HG03558 (cell line): ENCODE measurements around the gene UNC80.
"Not testable (repeated sequence)": the region's sequence is repeated elsewhere in the genome, so short reads cannot be mapped to it uniquely, and the experiment has no call there.

ENCODE experiments used
- ATAC-seq: cut with Tn5 transposase; IDR thresholded peaks from one replicate; pipeline ENCODE4 v1.9.1; 2021; ENCODE audit warnings: moderate number of reproducible peaks; ENCODE audit not compliant: unreplicated experiment; ENCODE audit errors: extremely low read depth

The UNC80 gene

DNA sequence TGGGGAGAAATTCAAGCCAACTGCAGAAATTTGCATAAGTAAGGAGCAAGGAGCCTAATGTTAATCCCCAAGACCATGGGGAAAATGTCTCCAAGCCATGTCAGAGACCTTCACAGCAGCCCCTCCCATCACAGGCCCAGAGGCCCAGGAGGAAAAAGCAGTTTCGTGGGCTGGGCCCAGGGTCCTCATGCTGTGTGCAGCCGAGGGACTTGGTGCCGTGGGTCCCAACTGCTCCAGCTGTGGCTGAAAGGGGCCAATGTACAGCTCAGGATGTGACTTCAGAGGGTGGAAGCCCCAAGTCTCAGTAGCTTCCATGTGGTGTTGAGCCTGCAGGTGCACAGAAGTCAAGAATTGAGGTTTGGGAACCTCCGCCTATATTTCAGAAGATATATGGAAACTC is 23.8 kb downstream of the UNC80 start:
- not testable (repeated sequence) for ATAC-seq

DNA sequence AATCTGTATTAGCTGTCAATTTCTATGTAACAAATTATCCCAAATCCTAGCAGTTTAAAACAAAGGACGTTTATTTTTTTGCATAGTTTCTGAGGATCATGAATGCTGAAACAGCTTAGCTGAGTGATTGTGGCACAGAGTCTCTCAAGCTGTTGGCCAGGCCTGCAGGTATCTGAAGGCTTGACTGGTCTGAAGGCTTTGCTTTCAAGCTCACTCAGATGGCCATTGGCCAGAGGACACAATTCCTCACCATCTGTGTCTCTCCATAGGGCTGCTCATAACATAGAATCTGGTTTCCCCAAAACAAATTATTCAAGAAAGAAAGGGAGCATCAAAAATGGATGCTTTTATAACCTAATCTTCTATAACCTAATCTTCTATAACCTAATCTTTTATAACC is 33.7 kb downstream of the UNC80 start:
- ATAC-seq, result no peak

DNA sequence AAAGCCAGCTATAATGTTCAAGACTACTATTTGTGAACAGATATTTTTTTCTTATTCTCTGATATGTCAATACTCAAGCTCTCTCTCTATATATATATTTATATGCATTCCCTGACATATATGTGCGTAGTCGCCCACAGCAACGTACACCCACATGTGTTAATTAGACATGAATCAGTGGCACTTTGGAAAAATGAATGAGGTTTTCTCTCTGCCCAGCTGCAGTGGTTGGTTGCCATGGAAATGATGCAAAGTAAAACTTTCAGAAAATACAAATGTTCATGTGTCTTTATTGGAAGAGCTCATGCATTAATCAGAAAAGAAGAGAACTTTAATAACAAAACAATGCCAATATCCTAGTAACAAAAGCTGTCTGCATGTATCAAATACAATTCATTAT is 34.7 kb downstream of the UNC80 start:
- ATAC-seq, result no peak

DNA sequence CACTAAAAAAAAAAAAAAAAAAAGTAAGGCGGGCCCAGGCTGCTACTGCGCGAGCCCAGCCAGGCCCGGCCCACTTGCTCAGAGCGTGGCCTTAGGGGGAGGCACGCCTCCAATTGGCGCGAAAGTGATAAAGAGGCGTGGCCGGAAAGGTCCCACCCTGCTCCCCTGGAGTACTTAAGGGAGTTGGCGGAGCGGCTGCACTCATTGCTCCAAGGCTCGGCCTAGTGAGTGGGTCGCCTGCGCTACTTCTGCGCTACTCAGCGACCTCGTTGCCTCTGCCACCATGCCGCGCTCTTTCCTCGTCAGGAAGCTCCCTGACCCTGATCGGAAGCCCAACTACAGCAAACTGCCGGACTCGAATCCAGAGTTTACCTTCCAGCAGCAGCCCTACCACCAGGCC is 36.9 kb downstream of the UNC80 start:
- ATAC-seq, result no peak

DNA sequence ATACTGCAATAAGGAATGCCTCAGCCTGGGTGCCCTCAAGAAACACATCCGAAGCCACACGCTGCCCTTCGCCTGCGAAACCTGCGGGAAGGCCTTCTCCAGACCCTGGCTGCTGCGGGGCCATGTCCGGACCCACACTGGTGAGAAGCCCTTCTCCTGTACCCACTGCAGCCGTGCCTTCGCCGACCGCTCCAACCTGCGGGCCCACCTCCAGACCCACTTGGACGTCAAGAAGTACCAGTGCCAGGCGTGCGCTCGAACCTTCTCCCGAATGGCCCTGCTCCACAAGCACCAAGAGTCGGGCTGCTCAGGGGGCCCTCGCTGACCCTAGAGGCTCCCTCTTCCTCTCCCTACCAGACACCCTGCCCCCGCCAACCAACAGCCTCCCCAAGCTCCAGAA is 37.6 kb downstream of the UNC80 start:
- no peak for ATAC-seq

DNA sequence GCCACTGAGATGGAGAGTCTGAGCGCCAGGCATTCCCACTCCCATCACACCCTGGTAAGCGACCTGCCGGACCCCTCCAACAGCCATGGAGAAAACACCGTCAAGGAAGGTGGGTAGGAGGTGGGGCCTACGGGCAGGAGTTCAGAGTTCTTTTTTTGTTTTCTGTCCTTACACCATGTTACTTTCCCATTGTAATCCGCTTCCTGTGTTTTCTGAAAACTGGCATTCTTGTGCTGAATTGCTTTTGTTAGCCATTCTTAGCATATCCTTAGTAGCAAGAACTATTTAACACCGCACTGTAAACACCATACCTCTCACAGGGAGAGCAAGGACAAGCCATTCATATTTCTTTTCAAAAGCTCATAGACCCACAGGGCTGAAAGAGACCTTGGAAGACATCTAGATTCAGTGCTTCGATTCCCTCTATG is 46.2 kb downstream of the UNC80 start:
- ATAC-seq, result no peak

DNA sequence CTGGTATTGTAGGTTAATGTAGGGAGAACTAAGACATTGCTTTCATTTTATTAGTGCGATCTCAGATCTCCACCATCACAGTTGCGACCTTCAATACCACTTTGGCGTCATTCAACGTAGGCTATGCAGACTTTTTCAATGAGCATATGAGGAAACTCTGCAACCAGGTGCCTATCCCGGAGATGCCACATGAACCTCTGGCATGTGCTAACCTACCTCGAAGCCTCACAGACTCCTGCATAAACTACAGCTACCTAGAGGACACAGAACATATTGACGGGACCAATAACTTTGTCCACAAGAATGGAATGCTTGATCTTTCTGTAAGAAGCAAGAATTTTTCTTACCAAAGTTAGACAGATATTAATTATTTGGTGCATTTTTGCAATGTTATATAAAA is 47.3 kb downstream of the UNC80 start:
- ATAC-seq, result no peak

DNA sequence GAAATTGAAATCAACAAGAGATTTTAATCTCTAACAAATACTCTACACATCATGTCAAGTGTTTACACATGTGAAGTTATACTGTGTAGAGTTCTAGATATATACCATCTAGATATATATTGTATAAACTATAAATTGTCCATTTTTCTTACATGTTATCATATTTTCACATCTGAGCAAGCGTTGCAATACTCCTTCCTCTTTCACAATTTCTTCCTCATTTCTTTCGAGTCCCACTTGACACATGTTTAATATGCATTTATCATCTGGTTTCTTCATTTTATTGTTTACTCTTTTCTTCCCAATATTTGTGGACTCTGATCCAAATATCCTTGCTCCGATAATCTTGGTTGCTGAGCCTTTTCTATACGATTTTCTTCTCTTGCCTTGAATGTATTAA is 50.2 kb downstream of the UNC80 start:
- no peak for ATAC-seq

DNA sequence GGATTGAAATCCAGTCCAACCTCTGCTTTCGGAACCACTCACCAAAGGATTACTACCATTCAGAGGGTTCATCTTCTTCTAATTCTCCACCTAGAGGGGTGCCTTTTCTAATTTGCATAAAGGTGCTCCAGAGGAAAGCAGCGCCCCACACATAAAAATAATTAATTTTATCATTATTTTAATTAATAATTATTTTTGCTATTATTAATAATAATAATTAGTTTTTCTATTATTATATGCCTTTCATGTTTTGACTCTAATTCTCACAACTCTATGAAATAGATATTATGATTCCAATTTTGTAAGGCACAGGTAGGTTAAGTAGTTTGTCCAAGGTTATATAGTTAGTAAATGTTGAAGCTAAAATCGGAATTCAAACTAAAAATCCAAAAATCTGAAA is 51.9 kb downstream of the UNC80 start:
- ATAC-seq, result no peak

DNA sequence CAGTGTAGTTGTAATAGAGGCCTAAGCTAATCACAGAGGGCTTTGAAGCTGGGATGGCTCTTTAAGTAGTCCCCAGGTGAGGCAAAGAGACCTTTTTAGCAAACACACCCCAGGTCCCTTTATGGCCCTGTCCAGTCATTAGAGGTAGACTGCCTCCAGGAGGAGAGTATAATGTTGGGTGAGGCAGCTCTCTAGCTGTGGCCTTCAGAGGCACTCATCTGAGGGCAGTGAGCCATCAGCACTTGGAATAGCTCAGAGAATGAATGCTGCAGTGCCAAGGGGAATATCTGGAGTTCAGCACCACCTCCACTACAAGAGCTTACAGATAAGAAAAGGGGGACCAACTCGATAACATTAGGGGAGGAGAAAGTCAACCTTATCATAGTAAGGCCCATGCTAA is 52.8 kb downstream of the UNC80 start:
- no peak for ATAC-seq

DNA sequence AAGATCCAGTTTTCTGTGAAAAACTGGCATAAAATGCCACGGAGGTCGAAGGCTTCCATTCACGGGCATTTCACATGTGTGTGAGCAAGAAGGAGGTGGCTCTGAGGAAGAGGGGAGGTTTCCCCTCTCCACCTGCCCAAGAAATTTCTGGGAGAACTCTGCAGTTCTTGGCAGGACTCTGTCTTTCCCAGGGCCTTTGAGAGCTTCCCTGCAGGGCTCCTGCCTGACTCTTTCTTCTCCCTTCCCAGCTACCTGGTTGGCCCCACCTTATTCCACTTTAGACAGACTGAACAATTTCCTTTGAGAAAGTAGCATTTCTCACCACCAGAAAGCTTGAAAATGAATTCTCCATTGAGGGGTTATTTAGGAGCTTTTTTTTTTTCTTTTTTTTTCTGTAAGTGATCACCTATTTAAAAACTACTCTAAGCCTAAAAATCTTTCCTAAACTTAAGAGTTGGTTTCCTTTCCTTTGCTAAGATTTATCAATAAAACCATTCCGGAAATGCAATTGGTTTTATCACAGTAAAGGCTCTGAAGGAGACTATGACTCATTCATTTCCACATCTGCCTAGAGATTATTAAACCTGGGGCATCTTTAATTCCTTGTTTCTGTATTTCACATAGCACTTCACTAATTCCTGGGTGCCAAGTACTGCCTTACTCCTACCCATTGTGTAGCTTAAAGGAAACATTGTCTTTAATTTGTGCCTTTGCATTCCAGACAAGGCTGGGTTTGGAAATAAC is 59.3 kb downstream of the UNC80 start:
- no peak for ATAC-seq

DNA sequence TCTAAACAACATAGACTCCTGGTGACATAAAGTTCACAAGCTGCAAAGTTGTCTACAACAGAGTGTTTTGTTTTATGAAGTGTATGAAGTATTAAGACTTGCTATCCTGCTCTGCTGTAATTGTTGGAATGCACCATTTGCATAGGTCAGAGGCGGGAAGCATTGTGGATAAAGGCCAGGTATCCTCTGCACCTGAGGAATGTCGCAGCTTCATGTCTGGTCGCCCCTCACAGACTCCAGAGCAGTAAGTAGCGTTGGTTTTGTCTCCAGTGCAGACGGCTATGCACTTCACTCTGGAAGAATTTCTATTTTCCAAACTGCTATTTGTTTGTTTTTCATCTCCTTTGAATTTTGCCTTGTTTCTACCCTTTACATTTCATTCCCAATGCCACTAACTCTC is 63.1 kb downstream of the UNC80 start:
- no peak for ATAC-seq

DNA sequence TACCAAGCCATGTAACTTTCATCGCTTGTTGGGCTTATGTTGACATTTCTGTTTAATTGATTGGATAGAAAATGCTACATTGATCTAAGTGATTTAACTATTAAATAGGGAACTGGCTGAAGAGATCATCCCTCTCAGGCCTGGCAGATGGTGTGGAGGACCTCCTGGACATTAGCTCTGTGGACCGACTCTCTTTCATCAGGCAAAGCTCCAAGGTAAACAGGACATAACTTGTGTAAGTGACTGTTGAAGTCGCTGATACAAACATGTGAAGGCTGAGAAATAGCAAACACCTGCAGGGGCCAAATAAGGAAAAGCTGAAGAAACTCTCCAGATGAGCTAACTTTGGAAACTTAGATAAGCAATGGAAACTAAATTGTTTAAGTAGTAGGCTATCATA is 68.8 kb downstream of the UNC80 start:
- no peak for ATAC-seq

DNA sequence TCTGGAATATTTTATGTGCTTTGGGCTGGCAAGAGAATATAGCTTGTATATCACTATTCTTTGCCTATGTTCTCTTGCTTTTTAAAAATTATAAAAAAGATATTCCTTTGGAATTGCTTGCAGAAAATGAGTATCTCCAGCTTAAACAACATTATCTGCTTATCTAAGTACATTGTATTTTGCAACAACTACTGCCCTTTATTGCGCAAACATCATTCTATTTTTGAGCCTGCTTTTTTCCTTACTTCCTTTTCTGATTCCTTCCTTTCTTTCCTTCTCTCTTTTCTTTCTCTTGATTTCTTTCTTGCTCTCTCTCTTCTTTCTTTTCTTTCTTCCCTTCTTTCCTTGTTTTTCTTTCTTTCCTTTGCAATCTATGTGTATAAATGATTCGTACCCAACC is 74.0 kb downstream of the UNC80 start:
- no peak for ATAC-seq

DNA sequence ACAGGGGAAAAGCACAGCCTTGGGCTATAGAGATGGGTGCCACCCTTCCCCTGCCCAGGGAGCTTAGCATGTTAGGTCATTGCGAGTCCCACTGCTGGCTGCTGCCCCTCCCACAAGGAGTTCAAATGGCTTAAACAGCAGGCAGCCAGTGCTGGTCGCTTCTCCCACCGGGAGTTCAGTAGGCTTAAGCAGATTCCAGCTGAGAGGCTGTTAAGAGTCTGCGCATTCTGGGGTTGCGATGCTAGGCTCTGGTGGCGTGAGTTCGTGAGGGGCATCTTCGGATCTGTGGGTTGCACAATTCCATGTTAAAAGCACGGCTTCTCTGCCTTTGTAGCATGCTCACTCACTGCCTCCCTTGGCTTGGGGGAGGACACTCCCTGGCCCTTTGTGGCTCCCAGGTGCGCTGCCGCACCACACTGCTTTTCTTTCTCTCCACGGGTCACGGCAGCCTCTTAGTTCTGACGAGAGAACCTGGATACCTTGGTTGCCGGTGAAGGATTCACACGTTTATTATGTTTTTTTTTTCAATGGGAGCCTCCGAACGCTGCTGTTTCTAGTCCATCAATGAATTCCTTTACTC is 93.2 kb downstream of the UNC80 start:
- no peak for ATAC-seq

DNA sequence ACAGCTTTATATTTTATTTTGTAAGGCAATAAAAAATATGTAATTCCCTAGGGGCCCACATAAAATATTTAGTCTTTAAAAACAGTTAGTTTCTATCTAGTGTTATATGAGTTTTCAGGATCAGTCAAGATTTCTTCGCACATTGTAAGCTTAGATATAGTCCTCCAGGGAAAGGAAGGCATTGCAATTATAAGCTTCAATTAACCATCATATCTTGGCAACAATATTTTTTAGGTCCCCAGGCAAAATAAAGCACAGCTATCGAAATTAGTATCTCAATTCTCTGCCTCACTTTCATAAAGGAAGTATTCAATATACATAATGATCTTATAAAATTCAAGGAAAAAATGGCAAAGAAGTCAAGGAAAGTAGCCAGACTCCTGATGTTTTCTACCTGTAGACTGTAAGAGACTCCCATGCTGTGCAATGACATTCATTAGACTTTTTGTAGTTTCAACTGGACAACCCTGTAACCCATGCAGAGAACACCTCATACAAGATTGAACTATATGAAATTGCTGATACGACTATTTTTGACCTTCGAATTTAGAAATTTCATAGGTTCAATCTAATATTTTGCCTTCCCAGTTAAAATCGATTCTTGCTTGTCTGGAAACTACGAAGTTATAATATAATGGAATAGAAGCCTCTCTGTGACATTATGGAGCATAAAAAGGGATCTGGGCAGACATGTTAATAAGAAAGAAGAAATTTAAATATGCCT is 96.8 kb downstream of the UNC80 start:
- no peak for ATAC-seq

DNA sequence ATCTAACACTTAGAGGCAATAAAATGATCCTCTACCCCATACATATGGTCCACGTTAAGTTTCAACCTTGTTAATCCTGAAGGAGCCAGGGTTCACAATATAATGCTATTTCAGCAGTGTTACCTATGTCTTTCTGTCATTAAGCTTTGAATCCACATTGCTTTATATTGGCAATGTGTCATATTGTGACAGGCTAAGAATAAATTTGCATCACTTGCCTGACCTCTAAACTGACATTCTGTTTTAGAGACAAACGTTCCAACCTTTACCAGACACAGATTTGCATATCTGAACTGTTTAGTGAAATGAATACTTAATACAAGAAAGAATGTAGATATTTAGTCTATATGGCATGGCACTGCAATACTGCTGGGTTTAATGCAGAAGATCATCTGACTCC is 98.4 kb downstream of the UNC80 start:
- no peak for ATAC-seq

DNA sequence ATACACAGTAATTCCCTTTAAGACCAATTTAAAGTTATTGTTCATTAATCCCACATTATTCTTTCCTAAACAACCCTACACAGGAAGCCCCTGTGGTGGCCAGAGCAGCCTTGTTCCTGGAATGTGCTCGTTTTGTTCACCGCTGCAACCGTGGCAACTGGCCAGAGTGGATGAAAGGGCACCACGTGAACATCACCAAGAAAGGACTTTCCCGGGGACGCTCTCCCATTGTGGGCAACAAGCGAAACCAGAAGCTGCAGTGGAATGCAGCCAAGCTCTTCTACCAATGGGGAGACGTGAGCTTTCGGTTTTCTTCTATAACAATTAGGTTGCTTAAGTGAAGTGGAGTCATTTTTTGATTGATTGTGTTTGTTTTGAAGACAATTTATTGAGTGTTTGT is 101.0 kb downstream of the UNC80 start:
- no peak for ATAC-seq

DNA sequence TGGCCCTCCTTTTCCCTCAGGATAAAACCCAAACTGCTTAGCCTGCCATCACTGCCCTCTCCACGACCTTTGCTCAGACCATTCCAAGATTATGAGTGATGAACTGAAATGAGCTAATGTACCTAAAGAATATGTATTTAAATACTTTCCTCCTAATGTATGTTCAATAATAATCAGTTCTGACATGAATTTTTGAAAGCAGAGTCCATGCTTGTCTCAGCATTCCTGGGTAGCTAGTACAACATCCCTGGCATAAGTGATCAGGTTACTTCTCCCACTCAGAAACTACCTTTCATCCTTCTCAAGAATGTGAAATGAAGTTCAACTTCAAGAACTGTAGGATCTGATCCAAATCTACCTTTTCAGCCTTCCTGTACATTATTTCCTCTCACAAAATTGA is 103.6 kb downstream of the UNC80 start:
- no peak for ATAC-seq

DNA sequence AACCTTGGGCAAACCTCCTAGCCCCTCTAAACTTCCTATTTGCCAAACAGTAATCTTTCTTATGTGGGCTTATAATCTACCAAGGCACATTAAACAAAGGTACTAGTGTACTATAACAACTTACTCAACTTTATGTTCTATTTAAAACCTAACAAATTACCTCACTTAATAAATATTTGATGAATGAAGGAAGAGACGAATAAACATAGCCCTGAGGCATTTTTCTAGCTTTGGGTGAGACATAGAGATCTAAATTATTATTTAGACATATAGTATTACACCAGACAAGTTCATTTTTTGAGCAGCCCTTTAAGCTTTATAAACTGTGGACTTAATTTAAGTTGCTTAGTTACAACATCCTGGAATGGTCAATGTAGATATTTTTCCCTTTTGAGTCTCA is 104.6 kb downstream of the UNC80 start:
- no peak for ATAC-seq

DNA sequence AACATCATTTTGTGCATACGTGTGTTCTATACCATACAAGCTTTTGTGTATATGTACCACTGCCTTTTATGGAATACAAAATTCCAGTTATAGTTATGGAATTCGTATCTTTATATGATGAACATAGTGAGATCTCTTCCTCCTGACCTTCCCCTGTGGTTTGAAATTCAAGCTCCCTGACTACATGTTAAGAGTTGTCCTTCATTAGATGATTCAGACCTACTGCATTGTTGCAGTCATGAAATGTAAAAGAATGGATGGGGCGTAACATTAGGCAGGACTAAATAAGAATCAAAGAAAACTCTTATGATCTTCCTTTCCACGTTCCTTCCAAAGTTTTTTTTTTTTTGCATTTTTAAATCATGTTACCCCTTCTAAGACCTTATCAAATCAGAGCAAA is 107.1 kb downstream of the UNC80 start:
- ATAC-seq, result no peak

DNA sequence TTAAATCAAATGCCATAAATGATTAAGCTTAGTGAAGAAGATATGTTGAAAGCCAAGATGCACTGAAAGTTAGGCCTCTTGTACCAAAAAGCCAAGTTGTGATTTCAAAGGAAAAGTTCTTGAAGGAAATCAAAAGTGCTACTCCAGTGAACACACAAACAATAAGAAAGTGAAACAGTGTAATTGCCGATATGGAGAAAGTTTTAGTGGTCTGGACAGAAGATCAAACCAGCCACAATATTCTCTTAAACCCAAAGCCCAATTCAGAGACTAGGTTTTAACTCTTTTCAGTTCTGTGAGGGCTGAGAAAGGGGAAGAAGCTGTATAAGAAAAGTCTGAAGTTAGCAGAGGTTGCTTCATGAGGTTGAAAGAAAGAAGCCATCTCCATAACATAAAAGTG is 129.0 kb downstream of the UNC80 start:
- ATAC-seq, result no peak
